Adrenal gland (tissue), 12 donors: Measurements from ENCODE around the gene VPS35L. TPM values are rescaled to one million over a fixed set of nuclear protein-coding genes. Genes with fewer than 3 reads are reported as not detected.
"Not testable (repeated sequence)": the region's sequence is repeated elsewhere in the genome, so short reads cannot be mapped to it uniquely, and the experiment has no call there.

Experiments
- DNase-seq, 7 donors: peaks; one replicate each; pipeline ENCODE4 v3.0.0-alpha.2; 2019 to 2020
- H3K27ac ChIP-seq, 5 donors: fragments of 200-600 bp; sonication (generic) in 4 of 5; 1 replicate in 3 of 5; 2 replicates in 2 of 5; pipeline versions ENCODE4 v1.5.1 to v1.8.0; 2016 to 2020; ENCODE audit warnings: mild to moderate bottlenecking in 1 of 5
- H3K27me3 ChIP-seq: fragments of 200-600 bp; 2 replicates; pipeline ENCODE4 v1.8.0; 2021
- H3K36me3 ChIP-seq, 2 donors: fragments of 200-600 bp; replicated peaks in 1 of 2; 1 replicate in 1 of 2; 2 replicates in 1 of 2; pipeline versions ENCODE4 v1.5.1 to v1.8.0; 2018 to 2022
- H3K4me1 ChIP-seq, 2 donors: fragments of 200-600 bp; replicated peaks in 1 of 2; 1 replicate in 1 of 2; 2 replicates in 1 of 2; pipeline versions ENCODE4 v1.5.1 to v1.8.0; 2018 to 2021
- H3K4me3 ChIP-seq, 4 donors: fragments of 200-600 bp; sonication (generic) in 3 of 4; one replicate each; pipeline ENCODE4 v1.5.1; 2016 to 2018
- H3K9me3 ChIP-seq, 3 donors: fragments of 200-600 bp; sonication (generic) in 1 of 3; replicated peaks in 1 of 3; 1 replicate in 2 of 3; 2 replicates in 1 of 3; pipeline versions ENCODE4 v1.5.1 to v1.8.0; 2016 to 2021
- POLR2A ChIP-seq, 2 donors: fragments of 450-650 bp; IDR thresholded peaks; one replicate each; pipeline ENCODE4 v1.6.1; 2017; ENCODE audit warnings: antibody characterized with exemption in 2 of 2, mild to moderate bottlenecking in 2 of 2, moderate library complexity in 1 of 2
- WGBS, 4 donors: extraction: QIAGEN DNeasy Blood & Tissue Kit in 2 of 4; methylation state at CpG; one replicate each; pipeline versions ENCODE4 v1.1.5 to v1.1.7; 2013 to 2017; 5-methylcytosine and 5-hydroxymethylcytosine counted together
- intact Hi-C, 2 donors: fragments of 100-400 bp; cut with DNase I; formaldehyde crosslinking; loops; one replicate each; pipeline versions ENCODE4 v1.14.1 to v1.15.0; 2022 to 2023
- polyA plus RNA-seq, 3 donors: library from polyadenylated mRNA; stranded (reverse); fragments of 200-250 nt in 2 of 3; fragments of 350-450 nt in 1 of 3; fragmentation: Illumina TruSeq in 1 of 3; extraction: RNeasy Lipid Tissue Mini Kit (QIAGEN cat#74804) in 1 of 3; gene quantifications; one replicate each; pipeline ENCODE4 v1.2.3, GENCODE V29; 2013 to 2014
- total RNA-seq, 9 donors: library from RNA; depleted of rRNA in 4 of 9; stranded (reverse); fragments of >200 nt in 4 of 9; fragments of 120-200 nt in 1 of 9; fragmentation: NEBNext Ultra II Directional in 1 of 9; extraction: Animal tissue kit (Norgen Biotek cat#: 25700) in 1 of 9; gene quantifications; one replicate each; pipeline versions ENCODE4 v1.1.0 to v1.2.4, GENCODE V29; 2013 to 2023
- TF ChIP-seq, protein P1 (sequence below), 6 experiments: fragments of 450-650 bp in 4 of 6; fragments of 200-600 bp in 2 of 6; sonication (generic) in 1 of 6; IDR thresholded peaks; 1 replicate in 5 of 6; 2 replicates in 1 of 6; pipeline versions ENCODE4 v1.5.1 to v1.8.0; 2016 to 2021; ENCODE audit warnings: antibody characterized with exemption in 6 of 6, mild to moderate bottlenecking in 2 of 6, moderate library complexity in 1 of 6
- donor health status: healthy with polysubstance abuse.
- donor health status: Bipolar disorder and iron deficiency.
- donor health status: DM: yes; HTN: yes; CAD: no.
- donor health status: DM: no; HTN: no; CAD: no.
- donor health status: DM: no; HTN: no; CAD: no.
- donor health status: DM: yes; HTN: yes; CAD: no.

Gene VPS35L
- total and polyA plus RNA-seq, 12 donors: 38.3 to 96.7 (median 66.9) TPM

DNA sequence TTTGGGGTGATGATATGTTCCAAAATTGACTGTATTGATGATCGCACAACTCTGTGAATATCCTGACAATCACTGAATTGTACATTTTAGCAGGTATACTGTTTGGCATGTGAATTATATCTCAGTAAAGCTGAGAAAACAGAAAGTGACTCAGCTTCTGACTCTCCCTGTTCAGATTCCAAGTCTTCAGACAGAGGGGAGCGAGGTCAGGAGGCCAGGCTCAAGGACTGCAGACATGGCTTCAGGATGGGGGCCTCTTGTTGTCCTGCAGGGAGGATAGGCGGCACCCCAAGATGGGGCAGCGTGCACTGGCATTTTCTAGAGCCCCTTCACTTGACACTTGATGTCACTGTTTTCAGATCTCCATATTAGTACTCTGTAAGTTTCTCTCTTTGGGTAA lies 116.9 kb downstream of the VPS35L start:
- WGBS, 4 donors: 72 to 93% (median 80%) methylated on average over 4 of the region's 4 CpGs
- intact Hi-C loops: no loop called here
- no peak overlapping the region for H3K4me3 ChIP-seq
- no peak for TF ChIP-seq POLR2A (IDR thresholded peaks at IDR 0.05)
- TF ChIP-seq, protein P1, sequence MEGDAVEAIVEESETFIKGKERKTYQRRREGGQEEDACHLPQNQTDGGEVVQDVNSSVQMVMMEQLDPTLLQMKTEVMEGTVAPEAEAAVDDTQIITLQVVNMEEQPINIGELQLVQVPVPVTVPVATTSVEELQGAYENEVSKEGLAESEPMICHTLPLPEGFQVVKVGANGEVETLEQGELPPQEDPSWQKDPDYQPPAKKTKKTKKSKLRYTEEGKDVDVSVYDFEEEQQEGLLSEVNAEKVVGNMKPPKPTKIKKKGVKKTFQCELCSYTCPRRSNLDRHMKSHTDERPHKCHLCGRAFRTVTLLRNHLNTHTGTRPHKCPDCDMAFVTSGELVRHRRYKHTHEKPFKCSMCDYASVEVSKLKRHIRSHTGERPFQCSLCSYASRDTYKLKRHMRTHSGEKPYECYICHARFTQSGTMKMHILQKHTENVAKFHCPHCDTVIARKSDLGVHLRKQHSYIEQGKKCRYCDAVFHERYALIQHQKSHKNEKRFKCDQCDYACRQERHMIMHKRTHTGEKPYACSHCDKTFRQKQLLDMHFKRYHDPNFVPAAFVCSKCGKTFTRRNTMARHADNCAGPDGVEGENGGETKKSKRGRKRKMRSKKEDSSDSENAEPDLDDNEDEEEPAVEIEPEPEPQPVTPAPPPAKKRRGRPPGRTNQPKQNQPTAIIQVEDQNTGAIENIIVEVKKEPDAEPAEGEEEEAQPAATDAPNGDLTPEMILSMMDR (IDR thresholded peaks at IDR 0.05): no peak
- DNase-seq: no peak
- H3K36me3 ChIP-seq: peaks cover 0 to 32% of the 10 kb centered on the region in 2 donors
- no peaks in the 10 kb centered on the region for H3K4me1 ChIP-seq
- H3K9me3 ChIP-seq: no peaks in the 10 kb centered on the region
- H3K27me3 ChIP-seq: no peaks in the 10 kb centered on the region
- no peak overlapping the region for H3K27ac ChIP-seq

DNA sequence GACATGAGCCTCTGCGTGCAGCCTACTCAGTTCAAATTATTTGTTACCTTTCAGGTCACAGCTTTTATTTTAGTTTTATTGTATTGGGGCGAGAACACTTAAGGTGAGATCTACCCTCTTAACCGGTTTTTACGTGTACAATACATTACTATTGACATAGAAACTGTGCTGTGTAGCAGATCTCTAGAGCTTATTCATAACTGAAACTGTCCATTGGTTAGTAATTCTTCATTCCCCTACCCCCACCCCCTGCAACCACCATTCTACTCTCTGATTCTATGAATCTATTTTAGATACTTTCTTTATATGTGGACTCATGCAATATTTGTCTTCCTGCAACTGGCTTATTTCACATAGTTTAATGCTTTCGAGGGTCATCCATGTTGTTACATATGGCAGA lies 119.0 kb downstream of the VPS35L start:
- Histone ChIP-seq H3K4me1 (no peaks in the 10 kb centered on the region), H3K4me3 (no peak overlapping the region), H3K27me3 (no peaks in the 10 kb centered on the region), H3K9me3 (no peaks in the 10 kb centered on the region), H3K36me3 (peaks cover 0 to 29% of the 10 kb centered on the region in 2 donors), H3K27ac (no peak overlapping the region)
- intact Hi-C loops: no loop called here
- WGBS, 4 donors: 96 to 99% (median 97%) methylated on average over 5 of the region's 5 CpGs
- DNase-seq: no peak
- TF ChIP-seq, protein P1 (IDR thresholded peaks at IDR 0.05): no peak
- no peak for TF ChIP-seq POLR2A (IDR thresholded peaks at IDR 0.05)

DNA sequence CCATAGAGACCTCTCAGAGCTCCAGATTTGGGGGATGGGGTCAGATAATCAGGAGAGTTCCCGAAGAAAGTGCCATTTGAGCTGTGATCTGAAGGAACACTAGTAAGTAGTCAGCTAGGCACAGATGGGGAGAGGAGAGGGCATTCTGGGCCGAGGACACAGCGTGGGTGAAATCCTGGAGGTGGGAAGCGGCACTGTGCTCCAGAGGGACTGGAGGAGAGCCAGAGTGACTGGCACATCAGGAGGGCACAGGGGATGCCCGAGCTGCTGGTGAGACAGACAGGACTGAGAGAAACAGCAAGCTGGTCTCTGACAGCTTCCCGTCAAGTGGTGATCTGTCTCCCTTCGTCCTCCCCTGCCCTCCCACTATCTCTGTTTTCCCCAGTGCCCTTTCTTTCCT lies 121.9 kb downstream of the VPS35L start:
- Histone ChIP-seq H3K4me3 (no peak overlapping the region), H3K36me3 (peaks cover 0 to 18% of the 10 kb centered on the region in 2 donors), H3K27ac (no peak overlapping the region), H3K27me3 (no peaks in the 10 kb centered on the region), H3K9me3 (no peaks in the 10 kb centered on the region), H3K4me1 (no peaks in the 10 kb centered on the region)
- no peak for TF ChIP-seq POLR2A (IDR thresholded peaks at IDR 0.05)
- TF ChIP-seq, protein P1 (IDR thresholded peaks at IDR 0.05): no peak
- WGBS, 4 donors: 81 to 92% (median 88%) methylated on average over 6 to 7 of the region's 7 CpGs
- intact Hi-C loops: no loop called here
- no peak for DNase-seq

DNA sequence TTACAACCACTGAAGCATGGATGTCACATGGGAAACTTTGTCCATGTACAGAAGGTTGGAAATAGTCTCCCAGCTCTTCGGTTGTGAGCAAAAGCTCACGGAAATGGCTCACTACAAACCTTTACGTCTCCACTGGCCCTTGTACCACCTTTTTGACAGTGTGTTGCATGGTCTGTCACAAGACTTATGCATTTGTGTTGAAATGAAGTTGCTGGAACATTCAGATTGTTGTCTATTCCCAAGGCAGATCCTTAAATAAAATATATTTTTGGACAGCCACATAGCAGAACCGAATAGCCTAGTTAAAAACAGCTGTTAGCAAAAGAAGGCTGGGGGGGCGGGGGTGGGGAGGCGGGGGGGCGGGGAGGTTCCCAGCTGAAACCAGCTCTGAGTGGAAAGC lies 123.3 kb downstream of the VPS35L start:
- H3K27me3 ChIP-seq: no peaks in the 10 kb centered on the region
- no peaks in the 10 kb centered on the region for H3K4me1 ChIP-seq
- H3K9me3 ChIP-seq: no peaks in the 10 kb centered on the region
- 89 to 94% (median 91%) methylated on average over 5 to 7 of the region's 7 CpGs for WGBS, 4 donors
- H3K36me3 ChIP-seq: peaks cover 0 to 32% of the 10 kb centered on the region in 2 donors
- TF ChIP-seq, protein P1 (IDR thresholded peaks at IDR 0.05): no peak
- TF ChIP-seq POLR2A (IDR thresholded peaks at IDR 0.05): no peak
- H3K4me3 ChIP-seq: no peak overlapping the region
- intact Hi-C loops: no loop called here
- no peak for DNase-seq
- H3K27ac ChIP-seq: no peak overlapping the region

DNA sequence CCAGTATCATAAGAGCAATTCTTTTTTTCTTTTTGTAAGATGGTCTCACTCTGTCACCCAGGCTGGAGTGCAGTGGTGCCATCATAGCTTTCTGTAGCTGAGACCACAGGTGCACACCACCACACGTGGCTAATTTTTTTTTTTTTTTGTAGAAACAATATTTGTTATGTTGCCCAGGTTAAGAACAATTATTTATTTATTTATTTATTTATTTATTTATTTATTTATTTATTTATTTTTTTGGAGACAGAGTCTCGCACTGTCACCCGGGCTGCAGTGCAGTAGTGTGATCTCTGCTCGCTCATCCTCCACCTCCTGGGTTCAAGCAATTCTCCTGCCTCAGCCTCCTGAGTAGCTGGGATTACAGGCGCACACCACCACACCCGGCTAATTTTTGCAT lies 123.8 kb downstream of the VPS35L start:
- H3K36me3 ChIP-seq: peaks cover 0 to 37% of the 10 kb centered on the region in 2 donors
- H3K27me3 ChIP-seq, H3K4me3 ChIP-seq, DNase-seq, intact Hi-C loops, H3K9me3 ChIP-seq, H3K4me1 ChIP-seq, H3K27ac ChIP-seq: not testable (repeated sequence)
- WGBS, 4 donors: 95 to 99% (median 95%) methylated on average over 6 of the region's 6 CpGs
